Fibroblast of pulmonary artery (primary cell): Measurements from ENCODE around the gene PIP5K1B.

Experiments
- DNase-seq: peaks from one replicate; pipeline ENCODE4 v3.0.0-alpha.2; 2010; ENCODE audit warnings: low read depth
- H3K4me3 ChIP-seq: replicated peaks from 2 replicates; pipeline ENCODE4 v1.5.1; 2011; ENCODE audit warnings: low read depth, mild to moderate bottlenecking, control low read depth, low read length, moderate library complexity
- CTCF ChIP-seq: IDR thresholded peaks from 2 replicates; pipeline ENCODE4 v1.5.1; 2011; ENCODE audit warnings: mild to moderate bottlenecking, control low read depth, low read length, inconsistent platforms; ENCODE audit errors: missing control alignments

PIP5K1B gene

GRCh38 chr9:68742333-68742730 lies 37.3 kb downstream of the PIP5K1B start:
- DNase-seq: no peak
- no peak overlapping the region for H3K4me3 ChIP-seq
- no peak for TF ChIP-seq CTCF

DNA sequence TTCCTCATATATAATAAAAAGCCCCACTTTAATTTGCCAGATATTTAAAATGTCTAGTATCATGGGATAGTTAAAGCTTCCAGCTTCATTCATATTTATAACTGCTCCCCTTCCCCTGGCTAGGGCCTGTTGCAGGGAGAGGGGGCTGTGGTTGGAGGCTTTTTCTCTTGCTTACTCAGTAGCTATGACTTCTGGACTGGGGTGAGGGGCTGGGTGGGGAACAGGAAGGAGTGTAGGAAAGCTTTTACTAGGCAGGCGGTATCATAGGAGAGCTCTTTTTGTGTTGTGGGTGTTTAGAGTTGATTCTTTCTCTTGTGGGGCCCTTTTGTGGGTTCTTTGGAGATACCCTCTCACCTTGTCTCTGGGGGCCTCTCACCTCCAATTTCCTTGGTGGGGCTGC lies 39.4 kb downstream of the PIP5K1B start:
- TF ChIP-seq CTCF: no peak
- H3K4me3 ChIP-seq: no peak overlapping the region
- no peak for DNase-seq

DNA sequence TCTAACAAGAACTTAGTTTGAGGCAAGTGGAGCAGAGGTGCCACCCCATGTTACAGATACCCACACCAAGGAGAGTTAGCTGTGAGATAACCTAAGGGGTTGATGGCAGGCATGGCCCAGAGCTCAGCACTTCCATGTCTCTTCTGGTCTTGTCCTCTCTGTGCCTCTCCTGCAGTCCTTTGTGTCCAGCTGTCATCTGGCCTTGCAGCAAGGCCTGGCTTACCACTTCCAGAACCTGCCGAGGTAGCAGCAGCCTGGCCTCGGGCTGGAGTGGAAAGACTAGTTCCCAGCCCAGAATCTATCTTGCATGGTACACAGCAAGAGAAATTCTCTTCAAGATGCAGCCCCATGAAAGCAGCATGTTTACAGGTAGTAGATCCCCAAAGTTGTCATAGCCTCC lies 41.5 kb downstream of the PIP5K1B start:
- TF ChIP-seq CTCF: no peak
- no peak for DNase-seq
- no peak overlapping the region for H3K4me3 ChIP-seq

- no peak for TF ChIP-seq CTCF
These were observed 42.0 kb downstream of the PIP5K1B start for GRCh38 chr9:68747043-68747533.

GRCh38 chr9:68749135-68749534 lies 44.1 kb downstream of the PIP5K1B start:
- TF ChIP-seq CTCF: no peak
- H3K4me3 ChIP-seq: no peak overlapping the region
- no peak for DNase-seq

More at GRCh38 chr9:68747043-68747533, 42.0 kb downstream of the PIP5K1B start:
- no peak overlapping the region for H3K4me3 ChIP-seq
- DNase-seq: no peak

GRCh38 chr9:68749579-68750159 lies 44.6 kb downstream of the PIP5K1B start:
- DNase-seq: no peak
- no peak overlapping the region for H3K4me3 ChIP-seq
- no peak for TF ChIP-seq CTCF

- TF ChIP-seq CTCF: no peak
- DNase-seq: no peak
- H3K4me3 ChIP-seq: no peak overlapping the region
These were observed 45.2 kb downstream of the PIP5K1B start for GRCh38 chr9:68750255-68750654.
